NCI-H187 (cell line): ENCODE measurements around the gene ZAR1L.
A peak's percentile ranks its signal among the peaks of the same experiment; 100 is the strongest.
"Not testable (repeated sequence)": the region's sequence is repeated elsewhere in the genome, so short reads cannot be mapped to it uniquely, and the experiment has no call there.

Source experiments
- DNase-seq, 2 experiments: peaks; one replicate each; lab custom pipeline; 2025; lab: John Stamatoyannopoulos, UW

The ZAR1L gene, protein sequence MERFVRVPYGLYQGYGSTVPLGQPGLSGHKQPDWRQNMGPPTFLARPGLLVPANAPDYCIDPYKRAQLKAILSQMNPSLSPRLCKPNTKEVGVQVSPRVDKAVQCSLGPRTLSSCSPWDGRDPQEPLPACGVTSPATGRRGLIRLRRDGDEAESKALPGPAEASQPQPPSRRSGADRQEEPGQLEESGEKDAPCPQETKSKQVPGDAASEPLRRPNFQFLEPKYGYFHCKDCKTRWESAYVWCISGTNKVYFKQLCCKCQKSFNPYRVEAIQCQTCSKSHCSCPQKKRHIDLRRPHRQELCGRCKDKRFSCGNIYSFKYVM

DNA sequence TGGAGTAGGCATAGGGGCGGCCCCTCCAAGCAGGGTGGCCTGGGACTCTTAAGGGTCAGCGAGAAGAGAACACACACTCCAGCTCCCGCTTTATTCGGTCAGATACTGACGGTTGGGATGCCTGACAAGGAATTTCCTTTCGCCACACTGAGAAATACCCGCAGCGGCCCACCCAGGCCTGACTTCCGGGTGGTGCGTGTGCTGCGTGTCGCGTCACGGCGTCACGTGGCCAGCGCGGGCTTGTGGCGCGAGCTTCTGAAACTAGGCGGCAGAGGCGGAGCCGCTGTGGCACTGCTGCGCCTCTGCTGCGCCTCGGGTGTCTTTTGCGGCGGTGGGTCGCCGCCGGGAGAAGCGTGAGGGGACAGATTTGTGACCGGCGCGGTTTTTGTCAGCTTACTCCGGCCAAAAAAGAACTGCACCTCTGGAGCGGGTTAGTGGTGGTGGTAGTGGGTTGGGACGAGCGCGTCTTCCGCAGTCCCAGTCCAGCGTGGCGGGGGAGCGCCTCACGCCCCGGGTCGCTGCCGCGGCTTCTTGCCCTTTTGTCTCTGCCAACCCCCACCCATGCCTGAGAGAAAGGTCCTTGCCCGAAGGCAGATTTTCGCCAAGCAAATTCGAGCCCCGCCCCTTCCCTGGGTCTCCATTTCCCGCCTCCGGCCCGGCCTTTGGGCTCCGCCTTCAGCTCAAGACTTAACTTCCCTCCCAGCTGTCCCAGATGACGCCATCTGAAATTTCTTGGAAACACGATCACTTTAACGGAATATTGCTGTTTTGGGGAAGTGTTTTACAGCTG lies at the start of gene ZAR1L, which contains the start of gene BRCA2:
Gene ZAR1L, minus strand, starts transcription at position 126 of the 790 bp plus-strand sequence. CDS start 3,438 bp downstream, outside the sequence.
Gene BRCA2, plus strand, starts transcription at position 271 of the 790 bp plus-strand sequence. CDS start 953 bp downstream, outside the sequence.
- DNase-seq = peak; percentile 38 to 52

- no peak for DNase-seq
Observed at GRCh38 chr13:32362574-32362973, 47.4 kb upstream of the ZAR1L start.

DNA sequence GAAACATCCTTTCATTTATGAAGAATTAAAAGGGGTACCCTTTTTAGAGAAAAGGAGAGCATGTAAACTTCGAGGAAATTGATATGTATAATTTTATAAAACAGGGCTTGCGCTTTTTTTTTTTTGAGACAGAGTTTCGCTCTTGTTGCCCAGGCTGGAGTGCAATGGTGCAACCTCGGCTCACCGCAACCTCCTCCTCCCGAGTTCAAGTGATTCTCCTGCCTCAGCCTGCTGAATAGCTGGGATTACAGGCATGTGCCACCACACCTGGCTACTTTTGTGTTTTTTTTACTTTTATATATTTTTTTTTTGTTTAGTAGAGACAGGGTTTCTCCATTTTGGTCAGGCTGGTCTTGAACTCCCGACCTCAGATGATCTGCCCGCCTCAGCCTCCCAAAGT lies 40.8 kb upstream of the ZAR1L start:
- not testable (repeated sequence) for DNase-seq

DNA sequence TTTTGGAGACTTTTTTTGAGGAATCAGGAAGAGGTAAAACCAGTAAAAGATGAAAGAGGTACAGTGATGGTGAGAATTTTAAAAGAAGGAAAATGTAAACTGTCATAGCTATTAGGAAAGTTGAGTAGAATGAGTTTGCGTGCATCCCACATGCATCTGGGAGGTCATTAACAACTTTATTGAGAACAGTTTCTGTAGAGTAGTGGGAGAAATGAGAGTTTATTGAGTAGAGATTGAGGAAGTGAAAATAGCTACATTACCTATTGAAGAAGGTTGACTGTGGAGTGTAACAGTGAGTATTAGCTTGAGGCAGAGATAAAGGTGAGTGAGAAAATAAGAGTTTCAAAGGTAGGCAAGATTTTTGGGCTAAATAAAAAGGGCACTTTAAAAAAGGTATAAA lies 38.9 kb upstream of the ZAR1L start:
- DNase-seq = no peak

DNA sequence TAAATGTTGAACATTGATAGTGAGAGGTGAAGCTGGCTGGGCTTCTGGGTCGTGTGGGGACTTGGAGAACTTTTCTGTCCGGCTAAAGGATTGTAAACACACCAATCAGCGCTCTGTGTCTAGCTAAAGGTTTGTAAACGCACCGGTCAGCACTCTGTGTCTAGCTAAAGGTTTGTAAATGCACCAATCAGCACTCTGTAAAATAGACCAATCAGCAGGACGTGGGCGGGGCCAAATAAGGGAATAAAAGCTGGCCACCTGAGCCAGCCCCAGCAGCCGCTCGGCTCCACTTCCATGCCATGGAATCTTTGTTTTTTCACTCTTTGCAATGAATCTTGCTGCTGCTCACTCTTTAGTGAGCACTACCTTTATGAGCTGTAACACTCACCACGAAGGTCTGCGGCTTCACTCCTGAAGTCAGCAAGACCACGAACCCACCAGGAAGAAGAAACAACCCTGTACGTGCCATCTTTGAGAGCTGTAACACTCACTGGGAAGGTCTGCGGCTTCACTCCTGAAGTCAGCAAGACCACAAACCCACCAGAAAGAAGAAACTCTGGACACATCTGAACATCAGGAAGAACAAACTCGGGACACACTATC lies 35.8 kb upstream of the ZAR1L start:
- not testable (repeated sequence) for DNase-seq

DNA sequence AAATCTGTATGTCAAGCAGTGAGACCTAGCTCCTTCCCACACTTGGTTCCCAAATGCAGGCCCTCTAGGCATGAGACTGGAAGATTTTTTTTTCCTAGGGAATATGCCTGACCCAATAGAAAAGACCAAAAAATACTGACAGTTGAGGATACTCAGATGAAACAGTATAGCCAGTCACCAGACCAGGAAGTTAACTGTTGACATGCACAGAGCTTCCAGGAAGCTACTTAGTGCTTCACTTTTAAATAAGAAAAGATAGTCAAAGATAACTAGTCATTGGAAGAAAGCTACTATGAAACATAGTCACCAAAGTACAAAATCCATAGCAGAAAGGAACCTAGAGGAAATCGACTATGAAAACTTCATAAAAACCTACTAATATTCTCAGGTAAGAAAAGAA lies 32.5 kb upstream of the ZAR1L start:
- no peak for DNase-seq

DNA sequence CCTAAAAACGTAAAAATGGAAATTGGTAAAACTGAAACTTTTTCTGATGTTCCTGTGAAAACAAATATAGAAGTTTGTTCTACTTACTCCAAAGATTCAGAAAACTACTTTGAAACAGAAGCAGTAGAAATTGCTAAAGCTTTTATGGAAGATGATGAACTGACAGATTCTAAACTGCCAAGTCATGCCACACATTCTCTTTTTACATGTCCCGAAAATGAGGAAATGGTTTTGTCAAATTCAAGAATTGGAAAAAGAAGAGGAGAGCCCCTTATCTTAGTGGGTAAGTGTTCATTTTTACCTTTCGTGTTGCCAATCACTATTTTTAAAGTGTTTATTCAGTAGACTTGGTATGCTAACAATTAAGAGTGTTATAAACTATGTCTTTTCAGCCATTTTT lies 25.8 kb upstream of the ZAR1L start:
- no peak for DNase-seq

GRCh38 chr13:32334671-32335070 lies 19.5 kb upstream of the ZAR1L start:
- DNase-seq = no peak

GRCh38 chr13:32330441-32330840 lies 15.3 kb upstream of the ZAR1L start:
- DNase-seq = no peak

DNA sequence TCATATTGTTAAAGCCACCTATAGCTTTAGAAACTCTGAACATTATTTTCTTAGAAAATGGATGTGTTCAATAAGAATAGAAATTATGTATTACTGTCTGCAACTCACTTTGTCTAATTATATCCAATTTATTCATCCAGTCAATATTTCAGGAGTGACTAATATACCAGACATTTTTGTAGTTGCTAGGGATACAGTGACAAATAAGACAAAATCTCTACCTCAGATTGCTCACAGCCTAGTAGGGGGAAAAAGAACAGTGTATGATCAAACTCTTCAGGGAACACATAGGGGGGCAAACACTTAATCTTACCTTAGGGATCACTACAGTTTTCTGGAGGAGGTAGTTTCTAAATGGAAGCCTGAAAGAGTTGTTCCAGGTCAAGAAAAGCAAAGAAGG lies 8.7 kb upstream of the ZAR1L start:
- DNase-seq = no peak

DNA sequence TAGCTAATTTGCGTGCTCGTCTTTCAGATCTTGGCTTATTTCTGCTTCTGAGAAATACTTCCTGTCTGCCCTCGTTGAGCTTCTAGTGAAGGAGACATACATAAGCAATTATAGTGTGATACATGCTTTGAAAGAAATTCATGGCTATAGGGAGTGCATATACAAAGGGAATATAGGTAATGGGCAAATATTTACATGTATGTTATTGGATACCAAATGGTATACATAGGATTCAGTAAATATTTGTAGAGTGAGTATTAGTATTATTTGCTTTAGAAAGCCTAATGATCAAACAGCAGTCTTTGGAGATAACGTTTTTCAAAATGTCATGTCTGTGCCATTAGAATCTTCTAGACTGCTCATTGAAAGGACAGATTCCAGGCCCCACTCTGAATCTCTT lies 5.4 kb upstream of the ZAR1L start:
- no peak for DNase-seq

DNA sequence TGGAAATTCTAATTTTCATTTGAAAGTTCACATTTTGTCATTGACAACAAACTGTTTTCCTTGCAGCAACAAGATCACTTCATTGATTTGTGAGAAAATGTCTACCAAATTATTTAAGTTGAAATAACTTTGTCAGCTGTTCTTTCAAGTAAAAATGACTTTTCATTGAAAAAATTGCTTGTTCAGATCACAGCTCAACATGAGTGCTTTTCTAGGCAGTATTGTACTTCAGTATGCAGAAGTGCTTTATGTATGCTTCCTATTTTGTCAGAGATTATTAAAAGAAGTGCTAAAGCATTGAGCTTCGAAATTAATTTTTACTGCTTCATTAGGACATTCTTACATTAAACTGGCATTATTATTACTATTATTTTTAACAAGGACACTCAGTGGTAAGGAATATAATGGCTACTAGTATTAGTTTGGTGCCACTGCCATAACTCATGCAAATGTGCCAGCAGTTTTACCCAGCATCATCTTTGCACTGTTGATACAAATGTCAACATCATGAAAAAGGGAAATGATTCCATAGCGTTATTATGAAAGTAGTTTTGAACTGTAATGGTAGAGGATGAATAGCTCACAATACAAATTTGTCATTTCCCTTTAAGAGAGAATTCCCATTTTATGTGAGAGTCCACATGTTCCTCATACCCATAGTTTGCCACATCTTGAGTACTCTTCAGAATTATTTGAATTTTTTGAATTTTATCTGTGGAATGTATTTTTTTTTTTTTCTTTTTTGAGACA lies 2.7 kb upstream of the ZAR1L start:
- DNase-seq = no peak

DNA sequence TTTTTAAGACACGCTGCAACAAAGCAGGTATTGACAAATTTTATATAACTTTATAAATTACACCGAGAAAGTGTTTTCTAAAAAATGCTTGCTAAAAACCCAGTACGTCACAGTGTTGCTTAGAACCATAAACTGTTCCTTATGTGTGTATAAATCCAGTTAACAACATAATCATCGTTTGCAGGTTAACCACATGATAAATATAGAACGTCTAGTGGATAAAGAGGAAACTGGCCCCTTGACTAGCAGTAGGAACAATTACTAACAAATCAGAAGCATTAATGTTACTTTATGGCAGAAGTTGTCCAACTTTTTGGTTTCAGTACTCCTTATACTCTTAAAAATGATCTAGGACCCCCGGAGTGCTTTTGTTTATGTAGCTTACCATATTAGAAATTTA lies 1.3 kb upstream of the ZAR1L start:
- DNase-seq = no peak

DNA sequence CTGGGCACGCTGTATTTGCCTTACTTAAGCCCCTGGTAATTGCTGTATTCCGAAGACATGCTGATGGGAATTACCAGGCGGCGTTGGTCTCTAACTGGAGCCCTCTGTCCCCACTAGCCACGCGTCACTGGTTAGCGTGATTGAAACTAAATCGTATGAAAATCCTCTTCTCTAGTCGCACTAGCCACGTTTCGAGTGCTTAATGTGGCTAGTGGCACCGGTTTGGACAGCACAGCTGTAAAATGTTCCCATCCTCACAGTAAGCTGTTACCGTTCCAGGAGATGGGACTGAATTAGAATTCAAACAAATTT lies 821 bp upstream of the ZAR1L start:
- DNase-seq = no peak

GRCh38 chr13:32314271-32315237 lies 609 bp downstream of the ZAR1L start:
- no peak for DNase-seq

- no peak for DNase-seq
Observed at GRCh38 chr13:32311188-32311897, 3.8 kb downstream of the ZAR1L start.

GRCh38 chr13:32310134-32310706 lies 4.9 kb downstream of the ZAR1L start:
- DNase-seq = no peak

- no peak for DNase-seq
Observed at GRCh38 chr13:32309312-32310133, 5.6 kb downstream of the ZAR1L start.

DNA sequence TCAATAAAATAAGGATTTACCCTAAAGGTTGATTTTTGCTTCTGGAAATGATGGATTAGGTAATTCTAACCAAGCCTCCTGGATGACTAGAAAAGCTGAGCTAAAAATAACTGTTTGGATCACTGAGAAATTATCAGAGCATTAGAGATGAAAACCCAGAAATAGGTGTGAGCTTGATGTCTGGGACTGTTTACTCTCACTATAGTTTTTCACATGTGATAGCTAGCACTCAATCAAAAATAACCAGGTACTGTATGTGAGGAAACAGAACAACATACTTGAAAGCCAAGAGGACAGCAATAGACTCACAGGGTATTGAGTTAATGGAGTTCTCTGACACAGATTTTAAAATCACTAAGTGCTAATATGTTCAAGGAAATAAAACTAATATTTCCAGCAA lies 9.5 kb downstream of the ZAR1L start:
- DNase-seq = no peak
